ENCODE results near the gene CHADL. TPM values are rescaled to one million over a fixed set of nuclear protein-coding genes. Genes with fewer than 3 reads are reported as not detected.
"Not testable (repeated sequence)": the region's sequence is repeated elsewhere in the genome, so short reads cannot be mapped to it uniquely, and the experiment has no call there.

The CHADL gene
- polyA plus RNA-seq, 12 donors: 2.6 to 5.4 (median 3.3) TPM; not detected in 2

- DNase-seq: no peak
These were observed 59.1 kb downstream of the CHADL start for GRCh38 chr22:41181349-41182241.

DNA sequence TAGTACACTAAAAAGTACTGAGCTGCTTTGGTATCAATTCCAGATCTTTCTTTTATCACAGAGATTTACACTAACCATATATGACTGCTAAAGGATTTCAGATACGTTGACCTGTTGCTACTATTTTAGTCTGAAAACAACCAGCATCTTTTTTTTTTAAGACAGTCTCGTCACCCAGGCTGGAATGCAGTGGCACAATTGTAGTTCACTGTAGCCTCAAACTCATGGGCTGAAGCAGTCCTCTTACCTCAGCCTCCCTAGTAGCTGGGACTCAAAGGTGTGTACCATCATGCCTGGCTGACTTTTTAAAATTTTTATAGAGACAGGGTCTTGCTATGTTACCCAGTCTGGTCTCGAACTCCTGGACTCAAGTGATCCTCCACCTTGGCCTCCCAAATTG is 59.8 kb downstream of the CHADL start:
- DNase-seq: no peak

- DNase-seq: not testable (repeated sequence)
These were observed 60.4 kb downstream of the CHADL start for GRCh38 chr22:41180362-41180761.

Other genes starting within 250 kb of the CHADL start
- 10 to 100 TPM in 11 of 12 donors, not detected in 1; 28.3 to 74.5 (median 36.8) TPM for gene EP300, start 148.3 kb downstream of the CHADL start, polyA plus RNA-seq (ENCODE audit: insufficient read length in 12 of 12)
- 10 to 100 TPM in 11 of 12 donors, not detected in 1; 12.3 to 17.1 (median 14.8) TPM for gene L3MBTL2, start 35.6 kb downstream of the CHADL start, polyA plus RNA-seq (ENCODE audit: insufficient read length in 12 of 12)
- gene RANGAP1, start 45.3 kb upstream of the CHADL start, polyA plus RNA-seq (ENCODE audit: insufficient read length in 12 of 12): 10 to 100 TPM in 11 of 12 donors, not detected in 1; 23.1 to 30.2 (median 27.1) TPM
- 10 to 100 TPM in 11 of 12 donors, not detected in 1; 32.3 to 57.9 (median 37.8) TPM for gene ZC3H7B, start 60.6 kb upstream of the CHADL start, polyA plus RNA-seq (ENCODE audit: insufficient read length in 12 of 12)
- gene TEF, start 141.0 kb upstream of the CHADL start, polyA plus RNA-seq (ENCODE audit: insufficient read length in 12 of 12): 10 to 100 TPM in 7 of 12 donors, 1 to 10 TPM in 4, not detected in 1; 8.3 to 15.5 (median 10.6) TPM
- gene TOB2, start 205.9 kb upstream of the CHADL start, polyA plus RNA-seq (ENCODE audit: insufficient read length in 12 of 12): 10 to 100 TPM in 11 of 12 donors, not detected in 1; 29.9 to 54.2 (median 38.2) TPM
- 10 to 100 TPM in 11 of 12 donors, not detected in 1; 31.0 to 46.9 (median 39.6) TPM for gene PHF5A, start 227.8 kb upstream of the CHADL start, polyA plus RNA-seq (ENCODE audit: insufficient read length in 12 of 12)
- gene ACO2, start 228.2 kb upstream of the CHADL start, polyA plus RNA-seq (ENCODE audit: insufficient read length in 12 of 12): 100 to 1,000 TPM in 5 of 12 donors, 10 to 100 TPM in 6, not detected in 1; 70.3 to 124 (median 93.3) TPM